GM21737 (cell line): ENCODE results near the gene RNF215.

Experiments
- ATAC-seq: cut with Tn5 transposase; IDR thresholded peaks from one replicate; pipeline ENCODE4 v1.9.1; 2021; ENCODE audit warnings: mild to moderate bottlenecking, moderate library complexity; ENCODE audit not compliant: unreplicated experiment

The RNF215 gene

DNA sequence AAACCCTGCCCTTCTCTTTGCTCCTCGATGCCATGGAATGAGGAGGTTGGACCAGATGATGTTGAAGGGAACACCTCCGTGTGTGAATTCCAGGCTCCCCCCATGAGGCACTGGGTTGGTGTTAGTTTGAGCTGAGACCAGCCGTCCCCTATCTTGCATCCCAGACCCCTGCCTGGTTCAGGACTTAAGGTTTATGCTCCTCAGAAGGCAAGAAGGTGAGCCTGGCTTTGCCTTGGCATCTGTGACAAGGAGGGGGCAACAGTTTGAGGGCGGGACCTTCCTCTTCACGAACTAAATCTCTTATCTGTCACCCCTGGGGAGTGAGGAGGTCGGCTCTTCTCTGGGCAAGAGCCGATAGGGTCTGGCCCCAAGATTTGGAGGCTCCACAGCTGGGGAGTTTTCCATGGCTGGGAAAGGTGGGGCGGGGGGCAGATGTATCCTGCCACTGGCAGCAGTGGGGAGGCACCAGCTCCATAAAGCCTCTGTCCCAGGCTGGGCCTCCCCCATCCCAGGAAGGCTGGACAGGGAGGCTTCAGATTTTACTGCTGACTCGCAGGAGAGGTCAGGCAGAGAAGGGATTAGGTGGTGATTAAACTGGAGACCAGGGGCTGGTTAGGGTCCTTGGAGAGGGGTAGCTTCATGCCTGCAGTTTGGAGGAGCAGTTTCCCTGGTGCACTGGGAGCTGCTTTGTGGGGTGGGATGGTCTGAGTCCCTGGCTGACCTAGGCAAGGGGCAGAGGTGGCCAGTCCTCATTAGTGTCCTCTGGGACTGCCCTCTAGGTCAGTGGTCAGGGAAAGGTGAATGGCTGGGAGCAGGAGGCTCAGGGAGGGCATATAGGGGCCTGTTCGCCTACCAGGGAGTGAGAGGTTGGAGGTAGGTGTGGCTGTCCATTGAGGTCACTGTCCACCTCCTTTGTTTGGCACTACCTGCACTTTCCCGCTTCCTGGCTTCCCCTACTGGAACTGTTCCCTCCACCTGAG is 10.7 kb upstream of the RNF215 start:
- no peak for ATAC-seq

DNA sequence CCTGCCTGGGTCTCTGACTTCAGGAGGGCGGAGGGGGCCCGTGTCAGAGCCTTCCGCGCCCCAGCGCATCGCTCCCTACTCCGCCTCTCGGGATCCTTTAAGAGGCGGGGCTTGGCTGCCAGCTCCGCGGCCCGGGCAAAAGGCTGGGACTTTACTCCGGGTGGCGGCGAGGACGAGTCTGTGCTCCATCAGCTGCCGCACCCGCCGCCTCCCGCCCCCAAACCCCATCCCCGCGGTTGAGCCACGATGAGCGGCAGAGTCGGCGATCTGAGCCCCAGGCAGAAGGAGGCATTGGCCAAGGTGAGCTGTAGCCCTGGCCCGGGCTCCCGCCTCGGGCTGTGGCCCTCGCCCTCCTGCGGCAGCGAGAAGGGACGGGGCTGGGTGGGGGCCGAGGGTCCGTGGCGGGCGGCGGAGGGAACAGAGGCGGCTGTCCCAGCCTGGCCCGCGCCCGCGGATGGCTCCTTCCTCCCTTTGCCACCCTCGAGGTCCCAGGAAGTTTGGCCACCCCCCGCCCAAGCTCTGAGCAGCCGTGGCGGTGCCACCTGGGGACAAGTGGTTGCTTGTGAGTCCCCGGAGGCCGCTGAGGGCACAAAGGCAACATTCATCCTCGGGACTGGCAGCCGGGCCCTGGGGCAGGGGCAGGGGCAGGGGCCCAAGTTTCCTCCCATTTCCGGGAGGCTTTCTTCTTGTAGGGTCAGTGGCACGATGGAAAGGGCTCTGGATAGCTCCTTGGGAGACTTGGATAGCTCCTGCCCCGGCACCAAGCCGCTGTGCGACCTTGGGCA is 9.9 kb upstream of the RNF215 start, which contains the start of gene SEC14L2:
TSS of gene SEC14L2 (plus strand) at position 148 of the 785 bp plus-strand sequence. CDS start at position 247, 99 bp downstream.
- ATAC-seq, result no peak

DNA sequence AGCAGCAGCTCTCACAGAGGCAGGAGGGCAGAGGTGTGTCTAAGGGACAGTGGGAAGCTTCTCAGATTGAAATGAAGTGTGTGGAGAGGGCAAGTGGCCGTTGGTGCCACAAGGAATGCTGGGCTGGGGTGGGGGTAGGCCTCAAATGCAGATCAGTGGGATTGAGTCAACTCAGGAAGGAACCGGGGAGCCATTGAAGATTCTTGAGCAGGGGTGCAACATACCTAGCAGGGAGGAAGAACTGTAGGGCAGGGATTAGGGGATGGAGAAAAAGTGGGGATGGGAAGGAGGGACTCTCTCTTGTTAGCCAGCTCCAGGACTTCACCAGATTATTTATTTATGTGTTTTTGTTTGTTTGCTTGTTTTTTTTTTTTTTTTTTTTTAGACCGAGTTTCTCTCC is 6.7 kb upstream of the RNF215 start:
- no peak for ATAC-seq

DNA sequence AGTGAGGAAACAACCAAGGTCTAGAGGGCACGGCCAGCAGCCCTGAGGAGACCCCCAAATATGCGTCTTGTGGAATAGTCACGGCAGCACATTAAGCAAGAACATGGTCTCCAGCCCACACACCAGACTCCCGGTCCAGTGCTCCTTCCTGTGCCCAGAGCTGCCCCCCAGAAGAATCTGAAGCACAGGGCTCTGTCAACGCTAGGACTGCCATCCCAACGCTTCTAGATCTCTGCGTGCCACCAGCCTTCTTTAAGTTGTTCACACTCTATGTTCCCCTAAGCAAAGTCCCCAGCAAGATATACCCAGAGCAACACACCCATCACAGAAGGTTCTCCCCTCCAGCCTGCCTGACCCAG is 6.1 kb upstream of the RNF215 start:
- no peak for ATAC-seq

DNA sequence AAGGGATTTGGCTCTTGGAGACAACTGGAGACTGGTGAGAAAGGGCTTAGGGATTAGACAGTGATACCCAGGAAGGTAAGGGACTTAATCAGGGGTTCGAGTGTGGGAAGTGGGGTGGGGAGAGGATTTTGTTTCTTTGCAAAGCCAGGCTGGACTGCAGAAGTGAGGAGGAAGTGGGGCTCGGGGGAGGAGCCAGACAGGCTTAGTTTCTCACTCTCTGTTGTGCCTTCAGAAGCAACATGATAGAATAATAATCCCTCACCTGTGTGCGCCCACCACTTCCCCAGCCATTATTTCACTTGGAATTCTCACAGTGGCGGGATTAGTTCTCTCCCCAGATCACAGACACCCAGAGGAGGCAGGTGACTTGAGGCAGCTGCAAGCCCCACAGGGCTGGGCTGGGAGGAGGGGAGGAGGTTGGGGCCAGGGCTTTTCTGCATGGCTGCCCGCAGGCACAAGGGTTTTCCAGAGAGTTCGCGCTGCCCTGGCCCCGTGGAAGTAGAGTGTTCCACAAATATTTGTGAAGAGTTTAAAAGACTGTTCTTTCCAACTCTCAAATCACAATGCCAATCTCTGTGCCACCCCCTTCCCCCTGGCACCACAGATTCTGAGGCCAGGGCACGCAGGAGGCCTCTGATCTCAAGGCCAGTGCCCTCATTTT is 5.6 kb upstream of the RNF215 start:
- no peak for ATAC-seq

DNA sequence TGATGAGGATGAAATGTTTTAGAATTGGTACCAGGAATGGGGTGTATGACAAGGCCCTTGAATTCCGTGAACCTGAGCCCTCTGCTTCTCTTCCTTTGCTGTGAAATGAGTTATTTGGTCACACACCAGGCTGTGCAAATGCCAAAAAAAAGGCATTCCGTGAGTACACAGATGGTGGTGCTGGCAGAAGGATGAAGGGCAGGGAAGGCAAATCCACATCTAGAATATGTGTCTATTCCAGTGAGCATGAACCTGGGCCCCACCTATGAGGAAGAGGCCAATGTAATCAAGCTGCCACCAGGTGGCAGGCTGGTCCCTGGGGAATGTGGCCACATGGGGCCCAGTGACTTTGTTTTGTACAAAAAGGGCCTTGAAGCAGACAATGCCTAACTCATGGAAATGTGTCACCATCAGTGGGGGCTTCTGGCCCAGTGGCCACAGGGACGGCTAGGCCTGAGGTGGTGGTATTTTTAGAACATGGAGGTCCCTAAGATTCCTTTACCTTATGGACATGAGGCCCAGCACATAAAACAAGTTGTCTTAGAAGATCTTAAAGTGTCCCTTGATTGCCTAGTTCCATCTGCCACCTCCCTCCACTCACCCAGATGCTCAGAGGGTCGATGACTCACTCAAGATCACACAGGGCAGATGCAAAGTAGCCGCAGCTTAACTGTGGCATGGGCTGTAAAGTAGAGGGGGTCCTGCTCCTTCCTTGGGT is 3.9 kb upstream of the RNF215 start:
- no peak for ATAC-seq

DNA sequence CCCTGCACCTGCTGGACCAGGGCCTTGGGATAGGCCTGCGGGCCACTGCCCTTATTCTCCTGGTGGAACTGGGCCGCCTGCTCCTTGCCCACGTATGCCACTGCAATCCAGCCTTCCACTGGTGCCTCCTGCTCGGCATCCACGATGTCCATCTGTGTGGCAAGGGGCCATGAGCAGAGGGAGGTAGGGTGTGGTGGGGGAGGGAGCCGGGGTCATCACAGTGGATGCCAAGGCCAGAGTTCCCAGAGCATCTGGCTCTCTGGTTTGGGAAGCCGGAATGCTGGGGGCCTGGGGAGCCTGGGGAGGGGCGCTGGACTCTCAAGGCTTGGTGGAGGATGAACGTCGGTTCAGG is 627 bp downstream of the RNF215 start:
- ATAC-seq, result no peak

DNA sequence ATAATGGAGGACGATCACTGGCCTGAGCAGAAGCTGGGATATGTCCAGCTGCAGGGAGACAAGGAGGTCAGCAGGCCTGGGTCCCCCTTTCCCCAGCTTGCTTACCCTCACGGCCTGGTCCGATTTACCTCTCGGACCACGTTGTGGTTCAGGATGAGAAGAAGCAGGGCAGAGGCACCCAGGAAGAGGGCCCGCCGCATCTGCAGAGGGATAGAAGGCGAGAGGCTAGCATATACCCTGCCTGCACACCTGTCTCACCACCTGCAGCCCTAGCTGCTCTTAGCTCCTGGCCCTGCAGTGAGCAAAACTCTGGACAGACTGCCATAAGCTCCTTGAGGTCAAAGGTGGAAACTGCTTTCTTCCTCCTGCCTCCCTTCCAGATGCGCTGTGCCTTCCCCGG is 1.3 kb downstream of the RNF215 start:
- ATAC-seq, result no peak

DNA sequence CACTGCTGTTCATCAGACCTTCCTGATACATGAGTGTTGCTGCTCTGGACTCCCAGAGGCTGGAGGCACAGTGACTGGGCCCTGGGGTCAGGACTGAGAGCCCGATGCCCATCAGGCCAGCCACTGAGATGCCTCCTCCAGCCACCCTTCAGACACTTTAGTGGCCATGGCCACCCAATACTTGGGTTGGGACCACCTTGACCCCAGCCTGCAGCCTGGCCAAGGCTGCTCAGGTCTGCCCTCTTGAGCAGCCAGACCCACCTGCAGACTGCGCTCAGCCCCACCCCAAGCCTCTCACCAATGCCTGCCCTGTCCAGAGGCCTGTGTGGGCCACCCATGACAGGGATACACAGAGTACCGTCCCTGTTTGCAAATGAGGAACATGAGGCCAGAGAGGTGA is 4.2 kb downstream of the RNF215 start:
- ATAC-seq, result no peak

DNA sequence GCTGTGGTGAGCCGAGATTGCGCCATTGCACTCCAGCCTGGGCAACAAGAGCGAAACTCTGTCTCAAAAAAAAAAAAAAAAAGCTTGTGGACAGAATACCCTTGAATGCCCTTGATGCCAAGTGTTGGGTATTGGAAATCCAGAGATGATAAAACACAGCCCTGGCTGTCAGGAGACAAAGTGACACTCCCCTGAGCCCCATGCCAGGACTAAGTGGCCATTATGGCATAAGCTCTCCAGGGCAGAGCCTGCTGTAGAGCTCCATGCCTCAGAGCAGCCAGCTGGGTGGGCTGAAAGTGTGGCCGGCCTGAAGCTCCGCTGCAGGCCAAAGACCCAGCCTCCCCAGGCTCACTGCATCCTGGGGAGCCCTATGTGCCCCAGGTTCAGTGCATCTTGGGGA is 4.9 kb downstream of the RNF215 start:
- no peak for ATAC-seq

DNA sequence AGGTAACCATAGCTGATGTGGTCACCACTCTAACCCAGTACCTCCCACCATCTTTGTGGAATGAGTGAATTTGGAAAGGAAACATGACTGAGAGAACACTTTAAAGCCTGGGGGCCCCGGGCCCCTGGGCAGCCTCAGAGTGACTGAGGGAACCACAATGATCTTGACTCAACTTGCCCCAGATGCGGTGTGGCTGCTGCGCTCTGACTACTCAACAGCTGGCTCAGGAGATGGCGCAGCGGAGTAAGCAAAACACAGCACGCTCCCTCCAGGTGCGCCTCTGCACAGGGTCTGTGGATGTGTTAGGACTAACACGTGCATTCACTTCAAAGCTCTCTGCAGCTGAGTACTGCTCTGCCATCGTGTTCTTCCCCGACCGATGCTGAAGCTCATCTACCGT is 5.9 kb downstream of the RNF215 start:
- ATAC-seq, result no peak

DNA sequence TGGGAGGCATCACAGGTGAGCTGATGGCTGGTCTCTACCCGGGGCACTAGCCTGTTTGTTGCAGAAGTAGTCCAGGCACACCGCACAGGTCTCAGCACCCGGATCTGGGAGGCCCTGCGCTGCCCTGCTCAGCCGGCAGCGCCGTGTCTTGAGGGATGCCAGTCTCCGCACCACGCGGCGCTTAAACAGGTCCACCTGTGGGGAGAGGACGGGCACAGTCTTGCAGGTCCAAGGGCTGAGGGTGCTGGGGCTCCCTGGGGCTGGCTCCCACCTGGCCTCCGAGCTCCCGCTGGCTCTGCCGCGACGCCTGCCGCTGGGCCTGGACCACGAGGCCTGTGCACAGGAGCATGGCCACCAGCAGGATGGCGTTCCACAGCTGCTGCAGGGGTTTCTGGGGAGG is 7.2 kb downstream of the RNF215 start:
- no peak for ATAC-seq

DNA sequence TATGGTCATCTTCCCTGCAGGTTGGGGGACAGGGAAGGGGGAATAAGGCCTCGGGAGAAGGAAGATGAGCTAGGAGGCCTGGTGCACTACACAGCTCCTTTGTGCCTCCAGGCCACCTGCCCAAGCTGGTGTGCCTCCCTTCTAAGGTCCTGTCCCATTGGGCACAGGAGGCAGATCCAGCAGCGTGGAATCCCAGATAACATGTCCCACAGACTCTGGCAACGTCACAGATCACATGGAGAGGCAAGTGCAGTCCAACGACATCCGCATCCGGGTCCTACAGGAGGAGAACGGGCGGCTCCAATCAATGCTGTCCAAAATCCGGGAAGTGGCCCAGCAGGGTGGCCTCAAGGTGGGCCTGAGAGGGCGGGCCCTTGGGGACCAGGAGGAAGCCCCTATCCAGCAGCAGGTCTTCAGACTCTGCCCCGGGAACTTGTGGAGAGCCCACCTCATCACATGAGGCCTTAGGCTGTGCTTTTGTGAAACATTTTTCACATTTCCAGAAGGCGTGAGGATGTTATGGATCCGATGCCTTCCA is 11.8 kb downstream of the RNF215 start:
- no peak for ATAC-seq

DNA sequence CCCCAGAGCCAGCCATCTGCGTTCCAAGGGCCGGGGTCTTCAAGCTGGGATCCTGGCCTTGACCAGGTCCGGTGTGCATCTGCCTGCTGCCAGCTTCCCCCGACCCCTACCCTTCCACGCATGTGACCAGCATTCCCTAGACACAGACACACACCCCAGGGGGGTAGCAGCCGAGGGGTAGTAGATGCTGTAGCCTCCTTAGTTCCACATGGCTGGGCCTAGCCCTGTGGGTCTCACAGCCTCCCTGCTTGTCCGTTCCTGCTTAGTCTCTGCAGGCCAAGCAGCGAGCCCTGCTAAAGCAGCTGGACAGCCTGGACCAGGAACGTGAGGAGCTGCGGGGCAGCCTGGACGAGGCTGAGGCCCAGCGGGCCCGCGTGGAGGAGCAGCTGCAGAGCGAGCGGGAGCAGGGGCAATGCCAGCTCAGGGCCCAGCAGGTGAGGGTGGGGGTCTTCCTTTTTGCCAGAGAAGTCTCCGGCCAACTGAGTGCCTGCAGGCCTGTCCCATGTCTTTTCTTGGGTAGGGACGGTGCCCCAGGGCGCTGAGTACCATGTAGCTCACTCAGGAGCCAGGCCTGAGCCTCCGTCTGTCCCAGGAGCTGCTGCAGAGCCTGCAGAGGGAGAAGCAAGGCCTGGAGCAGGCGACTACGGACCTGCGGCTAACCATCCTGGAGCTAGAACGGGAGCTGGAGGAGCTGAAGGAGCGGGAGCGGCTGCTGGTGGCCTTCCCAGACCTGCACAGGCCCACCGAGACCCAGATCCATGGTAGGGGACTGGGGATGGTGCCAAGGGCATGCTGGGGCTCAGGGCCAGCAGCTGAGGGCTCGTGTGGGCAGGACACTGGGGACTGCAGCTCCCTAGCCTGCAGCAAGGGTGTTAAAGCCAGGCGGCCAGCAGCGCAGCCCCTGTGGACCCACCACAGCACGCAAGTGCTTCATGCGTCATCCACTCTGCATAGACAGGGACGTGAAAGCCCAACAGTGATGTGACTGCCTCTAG is 13.6 kb downstream of the RNF215 start:
- no peak for ATAC-seq

DNA sequence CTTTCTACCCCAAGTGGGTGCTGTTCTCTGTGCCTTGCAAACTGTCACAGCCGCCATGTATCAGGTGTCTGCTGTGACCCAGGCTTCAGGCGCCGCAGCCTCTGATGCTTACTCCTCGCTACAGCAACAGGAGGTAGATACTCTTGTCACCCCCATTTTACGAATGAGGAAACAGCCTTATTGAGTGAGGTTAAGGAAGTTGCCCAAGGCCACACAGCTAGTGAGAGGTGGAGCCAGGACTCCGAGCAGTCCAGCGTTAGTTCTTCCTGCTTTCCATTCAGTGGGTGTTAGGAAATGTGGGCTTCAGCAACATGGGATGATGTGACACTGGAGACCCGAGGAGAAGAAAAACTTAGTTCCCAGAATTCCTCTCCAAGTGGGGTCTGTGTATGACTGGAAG is 14.3 kb downstream of the RNF215 start:
- no peak for ATAC-seq

DNA sequence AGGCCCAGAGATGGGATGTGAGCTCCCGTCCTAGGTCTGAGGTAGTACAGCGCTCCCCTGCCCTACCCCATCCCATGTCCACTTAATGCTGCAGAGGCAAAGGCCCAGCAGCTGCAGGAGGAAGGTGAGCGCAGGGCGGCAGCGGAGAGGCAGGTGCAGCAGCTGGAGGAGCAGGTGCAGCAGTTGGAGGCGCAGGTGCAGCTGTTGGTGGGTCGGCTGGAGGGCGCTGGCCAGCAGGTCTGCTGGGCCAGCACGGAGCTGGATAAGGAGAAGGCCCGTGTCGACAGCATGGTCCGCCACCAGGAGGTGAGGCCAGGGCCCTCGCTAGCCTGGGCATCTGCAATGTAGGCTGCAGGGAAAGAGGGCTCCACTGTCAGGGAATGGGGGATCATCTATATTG is 15.2 kb downstream of the RNF215 start:
- ATAC-seq, result no peak

DNA sequence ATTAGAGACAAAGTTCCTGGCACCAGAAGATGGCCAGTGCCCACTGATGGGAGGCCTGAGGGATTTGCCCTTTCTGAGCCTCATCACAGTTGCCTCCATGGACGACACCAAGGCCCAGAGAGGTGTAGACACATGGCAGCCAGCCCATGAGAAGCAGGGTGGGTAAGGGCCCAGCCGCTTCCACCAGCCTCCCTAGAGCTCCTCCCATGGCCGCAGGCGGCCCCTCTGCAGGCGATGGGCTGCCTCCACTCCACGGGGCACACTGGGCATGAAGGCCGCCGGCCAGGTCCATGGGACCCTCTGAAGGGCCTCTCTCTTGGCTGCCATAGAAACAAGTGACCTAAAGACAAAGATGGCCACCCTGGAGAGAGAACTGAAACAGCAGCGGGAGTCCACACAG is 15.9 kb downstream of the RNF215 start:
- no peak for ATAC-seq

DNA sequence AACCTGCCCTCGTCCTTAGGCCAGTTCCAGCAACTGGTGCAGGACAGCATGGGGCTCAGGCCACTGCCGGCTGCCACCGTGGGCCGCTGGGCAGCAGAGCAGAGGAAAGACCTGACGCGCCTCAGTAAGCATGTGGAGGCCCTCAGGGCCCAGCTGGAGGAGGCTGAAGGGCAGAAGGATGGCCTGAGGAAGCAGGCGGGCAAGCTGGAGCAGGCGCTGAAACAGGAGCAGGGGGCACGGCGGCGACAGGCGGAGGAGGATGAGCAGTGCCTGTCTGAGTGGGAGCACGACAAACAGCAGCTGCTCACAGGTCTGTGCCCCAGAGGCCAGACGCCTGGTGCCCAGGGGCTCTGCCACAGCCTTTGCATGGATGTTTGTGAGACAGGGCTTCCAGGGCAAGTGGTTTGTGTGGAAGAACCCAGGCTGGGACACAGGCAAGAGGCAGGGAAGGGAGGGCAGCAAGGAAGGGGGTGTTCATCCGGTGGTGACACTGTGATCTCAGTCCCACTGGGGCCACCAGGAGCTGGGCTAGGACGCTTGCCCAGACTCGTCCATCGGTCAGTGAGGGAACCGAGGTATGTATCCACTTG is 16.5 kb downstream of the RNF215 start:
- no peak for ATAC-seq

DNA sequence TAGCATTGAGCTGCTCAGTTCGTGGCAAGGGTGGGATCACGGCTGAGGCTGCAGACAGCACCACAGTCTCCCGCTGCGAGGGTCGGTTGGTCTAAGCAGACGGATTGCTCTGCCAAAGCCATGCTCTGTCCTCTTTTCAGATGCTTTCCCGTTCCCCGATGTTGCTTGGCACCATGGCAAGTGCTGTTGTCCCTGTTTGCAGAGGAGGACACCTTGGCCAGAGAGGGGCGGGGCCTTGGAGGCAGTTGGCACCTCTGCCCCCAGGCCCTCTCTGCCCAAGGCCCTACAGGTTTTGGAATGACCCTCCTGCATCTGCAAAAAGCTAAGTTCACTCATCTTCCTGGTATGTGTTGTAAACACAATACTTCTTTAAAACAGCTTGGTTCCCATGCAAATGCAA is 18.8 kb downstream of the RNF215 start:
- ATAC-seq, result no peak
